H9 (cell line): Measurements from ENCODE around the gene RBM42. TPM values are rescaled to one million over a fixed set of nuclear protein-coding genes. Genes with fewer than 3 reads are reported as not detected.

Source experiments
- DNase-seq: peaks from one replicate; pipeline ENCODE4 v3.0.0-alpha.2; 2017
- H2AFZ ChIP-seq: one replicate; pipeline ENCODE4 v1.6.1; 2013; ENCODE audit warnings: mild to moderate bottlenecking, low read length, control low read depth, moderate library complexity
- H2AK5ac ChIP-seq: 2 replicates; pipeline ENCODE4 v1.6.1; 2013; ENCODE audit warnings: low read length, control low read depth, mixed read lengths; ENCODE audit not compliant: insufficient read length
- H2BK120ac ChIP-seq: one replicate; pipeline ENCODE4 v1.6.1; 2013; ENCODE audit warnings: low read depth, mild to moderate bottlenecking, low read length, control low read depth, inconsistent platforms; ENCODE audit not compliant: poor library complexity, severe bottlenecking
- H2BK12ac ChIP-seq: 2 replicates; pipeline ENCODE4 v1.6.1; 2013; ENCODE audit warnings: low read length, control low read depth, mixed read lengths, low read depth; ENCODE audit not compliant: insufficient read length
- H2BK15ac ChIP-seq: 2 replicates; pipeline ENCODE4 v1.6.1; 2013; ENCODE audit warnings: low read depth, low read length, control low read depth
- H2BK20ac ChIP-seq: one replicate; pipeline ENCODE4 v1.6.1; 2013; ENCODE audit warnings: low read depth, mild to moderate bottlenecking, low read length, control low read depth, inconsistent platforms; ENCODE audit not compliant: poor library complexity, severe bottlenecking
- H2BK5ac ChIP-seq: 2 replicates; pipeline ENCODE4 v1.6.1; 2013; ENCODE audit warnings: low read length, control low read depth, mixed read lengths; ENCODE audit not compliant: insufficient read length
- H3K14ac ChIP-seq: 2 replicates; pipeline ENCODE4 v1.6.1; 2013; ENCODE audit warnings: low read length, control low read depth; ENCODE audit not compliant: insufficient read depth
- H3K18ac ChIP-seq: 2 replicates; pipeline ENCODE4 v1.6.1; 2013; ENCODE audit warnings: low read depth, mild to moderate bottlenecking, mixed read lengths, low read length, control low read depth; ENCODE audit not compliant: insufficient read length
- H3K23ac ChIP-seq: 2 replicates; pipeline ENCODE4 v1.6.1; 2013; ENCODE audit warnings: low read length, control low read depth, mixed read lengths, low read depth; ENCODE audit not compliant: insufficient read length
- H3K23me2 ChIP-seq: 2 replicates; pipeline ENCODE4 v1.6.1; 2013; ENCODE audit warnings: low read depth, mild to moderate bottlenecking, mixed read lengths, low read length, control low read depth; ENCODE audit not compliant: insufficient read length, poor library complexity, severe bottlenecking
- H3K27ac ChIP-seq: 2 replicates; pipeline ENCODE4 v1.5.1; 2013; ENCODE audit warnings: low read length, control low read depth, mixed read lengths, low read depth; ENCODE audit not compliant: insufficient read length
- H3K27me3 ChIP-seq: 2 replicates; pipeline ENCODE4 v1.6.1; 2013; ENCODE audit warnings: low read length, control low read depth, inconsistent platforms; ENCODE audit not compliant: insufficient read depth
- H3K4ac ChIP-seq: 2 replicates; pipeline ENCODE4 v1.6.1; 2013; ENCODE audit warnings: low read depth, mild to moderate bottlenecking, control low read depth, inconsistent platforms, low read length, moderate library complexity
- H3K4me1 ChIP-seq: 2 replicates; pipeline ENCODE4 v1.6.1; 2013; ENCODE audit warnings: low read length, control low read depth, inconsistent platforms; ENCODE audit not compliant: insufficient read depth
- H3K4me2 ChIP-seq: 2 replicates; pipeline ENCODE4 v1.6.1; 2013; ENCODE audit warnings: low read length, control low read depth, mixed read lengths; ENCODE audit not compliant: insufficient read length, insufficient read depth
- H3K56ac ChIP-seq: 2 replicates; pipeline ENCODE4 v1.6.1; 2013; ENCODE audit warnings: low read depth, mild to moderate bottlenecking, mixed read lengths, low read length, control low read depth; ENCODE audit not compliant: insufficient read length
- H3K79me1 ChIP-seq: 2 replicates; pipeline ENCODE4 v1.6.1; 2013; ENCODE audit warnings: low read depth, mild to moderate bottlenecking, moderate library complexity, low read length, control low read depth, inconsistent platforms; ENCODE audit not compliant: insufficient read depth, poor library complexity, severe bottlenecking
- H3K79me2 ChIP-seq: 2 replicates; pipeline ENCODE4 v1.6.1; 2013; ENCODE audit warnings: low read length, control low read depth, inconsistent platforms; ENCODE audit not compliant: insufficient read depth
- H3K9ac ChIP-seq: 2 replicates; pipeline ENCODE4 v1.6.1; 2013; ENCODE audit warnings: low read length, control low read depth, mixed read lengths; ENCODE audit not compliant: insufficient read length; ENCODE audit errors: extremely low read depth
- H3K9me3 ChIP-seq: one replicate; pipeline ENCODE4 v1.6.1; 2013; ENCODE audit warnings: low read depth, low read length, inconsistent platforms; ENCODE audit not compliant: control insufficient read depth
- H3T11ph ChIP-seq: one replicate; pipeline ENCODE4 v1.6.1; 2013; ENCODE audit warnings: mild to moderate bottlenecking, low read length, control low read depth, inconsistent platforms
- H4K20me1 ChIP-seq: one replicate; pipeline ENCODE4 v1.6.1; 2013; ENCODE audit not compliant: control insufficient read depth, insufficient read length, insufficient read depth
- H4K5ac ChIP-seq: 2 replicates; pipeline ENCODE4 v1.6.1; 2013; ENCODE audit warnings: low read depth, mild to moderate bottlenecking, mixed read lengths, low read length, control low read depth; ENCODE audit not compliant: insufficient read length
- H4K8ac ChIP-seq: replicated peaks from 2 replicates; pipeline ENCODE4 v1.6.1; 2013; ENCODE audit warnings: low read length, control low read depth, mixed read lengths, low read depth; ENCODE audit not compliant: insufficient read length
- H4K91ac ChIP-seq: 2 replicates; pipeline ENCODE4 v1.6.1; 2013; ENCODE audit warnings: low read depth, mild to moderate bottlenecking, moderate library complexity, mixed read lengths, low read length, control low read depth; ENCODE audit not compliant: insufficient read length
- H3K27ac Mint-ChIP-seq, 3 experiments: 2 replicates in 2 of 3; 3 replicates in 1 of 3; pipeline ENCODE4 v1.8.0; 2020 to 2021; ENCODE audit warnings: mixed read lengths in 3 of 3, mild to moderate bottlenecking in 1 of 3, moderate library complexity in 1 of 3
- H3K27me3 Mint-ChIP-seq: 2 replicates; pipeline ENCODE4 v1.8.0; 2021; ENCODE audit warnings: low read depth, mild to moderate bottlenecking, moderate library complexity, mixed read lengths
- H3K36me3 Mint-ChIP-seq, 3 experiments: 2 replicates in 2 of 3; 3 replicates in 1 of 3; pipeline ENCODE4 v1.8.0; 2020 to 2021; ENCODE audit warnings: low read depth in 3 of 3, mixed read lengths in 3 of 3; ENCODE audit not compliant: insufficient read depth in 1 of 3
- H3K4me1 Mint-ChIP-seq, 2 experiments: 2 replicates each; pipeline ENCODE4 v1.8.0; 2020; ENCODE audit warnings: mixed read lengths in 2 of 2
- H3K4me3 Mint-ChIP-seq, 2 experiments: 2 replicates in 1 of 2; 3 replicates in 1 of 2; pipeline ENCODE4 v1.8.0; 2020 to 2021; ENCODE audit warnings: mild to moderate bottlenecking in 2 of 2, mixed read lengths in 2 of 2, moderate library complexity in 1 of 2
- H3K9me3 Mint-ChIP-seq, 2 experiments: 2 replicates in 1 of 2; 3 replicates in 1 of 2; pipeline ENCODE4 v1.8.0; 2020; ENCODE audit warnings: mild to moderate bottlenecking in 2 of 2, mixed read lengths in 2 of 2, moderate library complexity in 1 of 2
- CTCF ChIP-seq: fragments of 200-600 bp; sonication (generic); conservative IDR thresholded peaks from 3 replicates; pipeline ENCODE4 v1.8.0; 2021; ENCODE audit warnings: antibody characterized with exemption, mild to moderate bottlenecking
- WGBS: extraction: QIAGEN DNeasy Blood & Tissue Kit; methylation state at CpG from one replicate; pipeline ENCODE4 v1.1.7; 2013; ENCODE audit warnings: missing lambda C conversion rate, low lambda C conversion rate, mixed read lengths; ENCODE audit not compliant: insufficient read length; ENCODE audit errors: extremely low coverage; 5-methylcytosine and 5-hydroxymethylcytosine counted together
- total RNA-seq: library from RNA; stranded (reverse); gene quantifications from 2 replicates; pipeline ENCODE4 v1.2.1, GENCODE V29; 2021

The RBM42 gene
- total RNA-seq, 1 experiment from 2014 or later = 83.3 TPM

- Histone ChIP-seq H3K79me1 (no peaks in the 10 kb centered on the region), H3K18ac (no peak overlapping the region), H3K4me2 (peak overlapping the region; percentile 82), H3T11ph (no peak overlapping the region), H2AFZ (no peak overlapping the region), H3K23ac (no peak overlapping the region), H3K4ac (no peak overlapping the region), H3K27ac (no peak overlapping the region), H3K4me1 (peaks cover 7% of the 10 kb centered on the region; the same call in 1 of the 2 replicates), H3K14ac (no peak overlapping the region), H2BK15ac (no peak overlapping the region; the same call in 1 of the 2 replicates), H2BK12ac (no peak overlapping the region), H3K9ac (no peak overlapping the region), H3K23me2 (peaks cover 22% of the 10 kb centered on the region), H2BK5ac (no peak overlapping the region), H3K9me3 (no peaks in the 10 kb centered on the region), H2AK5ac (no peak overlapping the region), H4K5ac (no peak overlapping the region), H3K79me2 (peaks cover 4% of the 10 kb centered on the region; the same call in 1 of the 2 replicates), H4K91ac (no peak overlapping the region), H3K56ac (no peak overlapping the region), H4K8ac (no peak overlapping the region), H2BK20ac (no peak overlapping the region), H2BK120ac (no peak overlapping the region), H4K20me1 (no peaks in the 10 kb centered on the region), H3K27me3 (no peaks in the 10 kb centered on the region; the same call in 1 of the 2 replicates)
- no CpG with 5 or more reads among the region's 7 CpGs for WGBS
- DNase-seq = no peak
- Mint-ChIP-seq H3K9me3 (no peaks in the 10 kb centered on the region; a peak in 2 of 5 replicates), H3K27me3 (peaks cover 24% of the 10 kb centered on the region), H3K4me3 (peak overlapping the region in 1 of 2 experiments; percentile 91; a peak in 2 of 5 replicates), H3K4me1 (peaks cover 29 to 38% of the 10 kb centered on the region in 2 experiments), H3K27ac (no peak overlapping the region), H3K36me3 (peaks cover 1 to 7% (median 2%) of the 10 kb centered on the region in 3 experiments)
- no peak for TF ChIP-seq CTCF
Measured at GRCh38 chr19:35645680-35646511, 17.1 kb downstream of the RBM42 start.
